Skeletal muscle satellite cell (primary cell): ENCODE data around the gene ERLEC1.
"Not testable (repeated sequence)": the region's sequence is repeated elsewhere in the genome, so short reads cannot be mapped to it uniquely, and the experiment has no call there.

Source experiments
- H3K27me3 ChIP-seq: 2 replicates; pipeline ENCODE4 v1.7.0; 2013; ENCODE audit warnings: low read length; ENCODE audit not compliant: control insufficient read depth, insufficient read depth
- H3K36me3 ChIP-seq: 2 replicates; pipeline ENCODE4 v1.7.0; 2013; ENCODE audit warnings: mild to moderate bottlenecking, control low read depth, low read length; ENCODE audit not compliant: insufficient read depth
- H3K4me1 ChIP-seq: 2 replicates; pipeline ENCODE4 v1.7.0; 2013; ENCODE audit warnings: low read length; ENCODE audit not compliant: control insufficient read depth, insufficient read depth
- H3K4me2 ChIP-seq: 2 replicates; pipeline ENCODE4 v1.7.0; 2013; ENCODE audit warnings: mild to moderate bottlenecking, low read length
- H3K4me3 ChIP-seq: 2 replicates; pipeline ENCODE4 v1.7.0; 2013; ENCODE audit warnings: low read length
- H3K9ac ChIP-seq: 2 replicates; pipeline ENCODE4 v1.7.0; 2013; ENCODE audit warnings: mild to moderate bottlenecking, low read depth, low read length, moderate library complexity
- H3K9me3 ChIP-seq: replicated peaks from 2 replicates; pipeline ENCODE4 v1.7.0; 2013; ENCODE audit warnings: mild to moderate bottlenecking, control low read depth, low read length

ERLEC1 gene

DNA sequence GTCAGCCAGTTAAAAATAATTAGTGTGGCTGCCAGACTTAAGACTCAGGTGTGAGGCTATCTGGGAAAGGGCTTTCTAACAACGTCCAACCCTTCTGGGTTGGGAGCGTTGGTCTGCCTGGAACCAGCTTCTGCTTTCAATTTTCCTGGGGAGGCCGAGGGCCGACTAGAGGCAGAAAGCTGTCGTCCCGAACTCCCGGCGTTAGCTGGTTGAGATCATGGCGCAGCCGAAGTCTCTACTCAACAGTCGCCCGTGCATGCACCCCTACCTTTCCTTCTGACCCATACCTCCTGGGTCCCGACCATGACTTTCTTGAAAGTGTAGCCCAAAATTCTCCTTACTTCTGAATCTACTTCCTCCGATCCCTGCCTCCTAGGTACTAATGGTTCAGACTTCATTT is 29.6 kb upstream of the ERLEC1 start:
- not testable (repeated sequence) for H3K4me1 ChIP-seq, H3K36me3 ChIP-seq, H3K27me3 ChIP-seq, H3K4me2 ChIP-seq, H3K4me3 ChIP-seq, H3K9ac ChIP-seq, H3K9me3 ChIP-seq

DNA sequence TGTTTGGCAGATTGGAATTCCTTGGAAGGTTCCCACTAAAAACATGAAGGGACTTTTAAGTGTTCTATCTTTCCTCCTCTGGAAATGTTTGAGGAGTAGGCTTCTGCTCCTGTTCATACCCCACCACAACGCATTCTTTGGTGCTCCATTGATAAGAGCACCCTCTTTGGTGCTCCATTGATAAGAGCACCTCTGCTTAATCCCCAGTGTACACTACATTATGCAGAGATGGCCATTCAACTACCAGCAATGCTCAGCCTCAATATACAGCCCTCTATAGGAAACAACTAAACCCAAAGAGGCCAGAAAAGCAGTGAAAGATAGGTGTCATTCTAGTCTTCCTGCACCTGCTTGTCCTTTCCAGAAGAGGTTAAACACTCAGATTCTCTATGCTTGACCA is 21.1 kb upstream of the ERLEC1 start:
- Histone ChIP-seq H3K4me2 (no peak overlapping the region), H3K4me3 (no peak overlapping the region), H3K4me1 (peaks cover 8% of the 10 kb centered on the region), H3K9ac (no peak overlapping the region), H3K9me3 (no peaks in the 10 kb centered on the region), H3K36me3 (peaks cover 7% of the 10 kb centered on the region), H3K27me3 (no peaks in the 10 kb centered on the region)

DNA sequence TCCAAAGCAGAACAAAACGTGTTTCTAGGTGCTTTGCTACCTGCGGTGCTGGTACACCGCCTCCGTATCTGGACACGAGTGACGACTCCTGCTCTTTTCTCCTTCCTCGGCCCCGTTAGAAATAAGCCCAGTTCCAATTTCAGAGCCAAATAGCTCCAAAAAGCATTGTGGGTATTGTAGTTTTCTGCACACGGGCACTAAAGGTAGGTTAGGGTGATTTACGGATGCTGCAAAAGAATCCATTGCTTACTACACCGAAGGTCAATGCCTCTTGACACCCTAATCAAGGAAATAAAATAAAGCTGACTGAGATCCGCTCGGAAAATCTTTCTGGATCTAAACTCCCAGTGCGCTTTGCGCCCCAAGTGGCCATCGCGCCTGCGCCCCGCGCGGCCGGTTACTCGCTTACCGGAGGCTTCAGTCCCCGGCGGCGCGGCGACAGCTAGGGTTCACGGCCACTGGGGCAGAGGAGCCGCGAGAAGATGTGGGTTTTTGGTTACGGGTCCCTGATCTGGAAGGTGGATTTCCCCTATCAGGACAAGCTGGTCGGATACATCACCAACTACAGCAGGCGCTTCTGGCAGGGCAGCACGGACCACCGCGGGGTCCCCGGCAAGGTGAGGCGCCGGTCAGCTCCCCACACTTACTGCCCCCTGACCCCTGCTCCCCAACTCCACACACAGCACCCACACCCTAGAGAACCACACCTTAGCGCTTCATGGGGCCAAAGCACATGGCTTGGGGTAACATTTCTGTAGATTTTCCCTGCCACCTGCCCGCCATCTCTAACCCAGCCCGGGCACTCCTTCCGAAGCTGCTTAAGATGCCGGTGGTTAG is 19.2 kb upstream of the ERLEC1 start, which contains the start of gene CHAC2:
TSS of gene CHAC2 (plus strand) at position 400 of the 837 bp plus-strand sequence. CDS start at position 483, 83 bp downstream.
- Histone ChIP-seq H3K36me3 (peaks cover 7% of the 10 kb centered on the region), H3K27me3 (no peaks in the 10 kb centered on the region), H3K4me1 (peaks cover 8% of the 10 kb centered on the region), H3K9ac (peak within 1 kb of the TSS; percentile 80), H3K9me3 (no peaks in the 10 kb centered on the region), H3K4me2 (peak within 1 kb of the TSS; percentile 83), H3K4me3 (peak within 1 kb of the TSS; percentile 90)

DNA sequence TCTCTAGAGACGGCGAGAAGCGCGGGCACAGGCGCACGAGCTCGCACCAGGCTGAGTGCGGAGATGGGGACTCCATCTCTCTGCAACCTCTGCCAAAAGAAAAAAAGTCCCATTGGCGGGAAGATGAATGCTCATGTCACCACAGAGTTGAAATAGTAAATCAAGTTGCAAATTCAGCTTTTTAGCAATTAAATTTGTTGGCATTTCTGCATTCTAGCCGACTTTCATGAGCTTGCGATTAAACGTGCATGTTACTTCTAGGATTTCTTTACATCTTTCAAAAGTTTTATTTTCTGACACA is 18.7 kb upstream of the ERLEC1 start:
- Histone ChIP-seq H3K9ac (peak overlapping the region; percentile 80), H3K9me3 (no peaks in the 10 kb centered on the region), H3K4me3 (peak overlapping the region; percentile 90), H3K27me3 (no peaks in the 10 kb centered on the region), H3K36me3 (peaks cover 3% of the 10 kb centered on the region), H3K4me2 (peak overlapping the region; percentile 83), H3K4me1 (peaks cover 8% of the 10 kb centered on the region)

DNA sequence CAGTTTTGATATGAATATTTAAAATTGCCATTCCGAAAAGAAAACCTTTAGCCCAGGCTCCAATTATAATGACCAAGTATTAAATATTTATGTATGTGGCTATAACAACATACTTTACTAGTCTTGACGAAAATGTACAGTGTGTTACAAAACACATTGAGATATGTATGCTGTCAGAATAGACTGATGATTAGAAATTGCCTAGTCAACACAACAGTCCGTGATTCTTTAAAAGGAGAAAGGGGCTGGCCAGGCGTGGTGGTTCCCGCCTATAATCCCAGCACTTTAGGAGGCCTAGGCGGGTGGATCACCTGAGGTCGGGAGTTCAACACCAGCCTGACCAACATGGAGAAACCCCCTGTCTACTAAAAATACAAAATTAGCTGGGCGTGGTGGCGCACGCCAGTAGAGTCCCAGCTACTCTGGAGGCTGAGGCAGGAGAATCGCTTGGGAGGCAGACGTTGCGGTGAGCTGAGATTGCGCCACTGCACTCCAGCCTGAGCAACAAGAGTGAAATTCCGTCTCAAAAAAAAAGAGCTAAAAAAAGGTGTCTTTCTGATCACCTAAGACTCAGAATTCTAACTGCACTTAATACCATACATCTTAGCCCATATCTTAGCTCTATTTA is 17.4 kb upstream of the ERLEC1 start:
- H3K27me3 ChIP-seq: no peaks in the 10 kb centered on the region

DNA sequence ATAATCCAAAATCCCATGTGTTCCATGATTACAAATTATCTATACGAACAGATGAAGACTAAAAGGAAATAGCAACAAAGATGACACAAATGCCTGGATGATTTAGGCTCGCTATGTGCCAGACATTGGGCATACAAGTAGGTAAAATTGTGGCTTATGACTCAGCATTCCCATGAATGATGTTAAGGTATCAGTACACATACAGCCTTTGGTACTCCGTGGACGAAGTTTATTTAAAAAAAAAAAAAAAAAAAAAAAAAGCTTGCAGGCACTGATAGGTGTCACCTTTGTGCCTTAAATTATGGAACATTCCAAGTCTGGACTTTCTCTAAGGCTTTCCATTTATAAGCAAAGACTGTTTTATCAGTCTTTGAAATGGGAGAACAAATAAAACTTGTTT is 16.6 kb upstream of the ERLEC1 start:
- no peak overlapping the region for H3K4me3 ChIP-seq
- no peak overlapping the region for H3K4me2 ChIP-seq
- H3K9ac ChIP-seq: no peak overlapping the region
- no peaks in the 10 kb centered on the region for H3K9me3 ChIP-seq
- peaks cover 8% of the 10 kb centered on the region for H3K4me1 ChIP-seq
- H3K36me3 ChIP-seq: no peaks in the 10 kb centered on the region
- H3K27me3 ChIP-seq: no peaks in the 10 kb centered on the region

More for the DNA sequence above, 17.4 kb upstream of the ERLEC1 start:
- Histone ChIP-seq H3K9me3 (no peaks in the 10 kb centered on the region), H3K9ac (no peak overlapping the region), H3K4me2 (no peak overlapping the region), H3K36me3 (no peaks in the 10 kb centered on the region), H3K4me1 (peaks cover 8% of the 10 kb centered on the region), H3K4me3 (no peak overlapping the region)

DNA sequence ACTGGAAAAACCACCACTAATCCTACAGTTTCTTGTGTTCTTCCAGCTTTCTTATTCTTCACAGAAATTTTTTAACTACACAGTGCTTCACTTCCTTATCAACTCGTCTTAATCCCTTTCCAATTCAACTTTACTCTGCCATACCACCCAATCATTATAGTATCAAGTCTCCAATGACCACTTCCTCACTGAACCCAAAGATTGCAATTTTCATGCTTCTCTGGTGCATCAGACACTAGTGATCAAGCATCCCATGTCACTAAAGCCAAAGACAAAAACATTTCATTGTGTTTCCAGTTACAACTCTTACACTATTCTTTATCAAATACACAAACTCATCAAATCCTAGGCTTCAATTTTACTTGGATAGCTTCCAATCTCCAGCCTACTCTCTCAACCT is 9.7 kb upstream of the ERLEC1 start:
- H3K4me3 ChIP-seq: no peak overlapping the region
- no peak overlapping the region for H3K9ac ChIP-seq
- H3K4me1 ChIP-seq: no peaks in the 10 kb centered on the region
- no peaks in the 10 kb centered on the region for H3K27me3 ChIP-seq
- no peaks in the 10 kb centered on the region for H3K9me3 ChIP-seq
- H3K4me2 ChIP-seq: no peak overlapping the region
- peaks cover 5% of the 10 kb centered on the region for H3K36me3 ChIP-seq

DNA sequence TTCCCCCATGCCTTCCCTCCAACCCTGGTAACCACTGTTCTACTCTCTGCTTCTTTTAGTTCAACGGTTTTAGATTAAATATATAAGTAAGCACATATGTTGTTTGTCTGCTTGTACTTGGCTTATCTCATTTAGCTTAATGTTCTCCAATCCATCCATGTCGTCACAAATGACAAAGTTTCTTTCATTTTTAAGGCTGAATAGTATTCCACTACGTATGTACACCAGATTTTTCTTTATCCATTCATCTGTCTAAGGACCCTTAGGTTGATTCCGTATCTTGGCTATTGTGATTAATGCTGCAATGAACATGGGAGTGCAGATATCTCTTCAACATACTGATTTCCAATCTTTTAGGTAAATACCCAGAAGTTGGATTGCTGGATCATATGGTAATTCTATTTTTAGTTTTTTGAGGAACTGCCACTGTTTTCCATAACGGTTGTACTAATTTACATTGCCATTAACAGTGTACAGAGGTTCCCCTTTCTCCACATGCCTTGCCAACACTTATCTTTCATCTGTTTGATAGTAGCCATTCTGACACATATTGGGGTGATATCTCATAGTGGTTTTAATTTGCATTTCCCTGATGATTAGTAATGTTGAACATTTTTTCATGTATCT is 8.2 kb upstream of the ERLEC1 start:
- Histone ChIP-seq H3K36me3 (peaks cover 5% of the 10 kb centered on the region), H3K4me3 (no peak overlapping the region), H3K27me3 (no peaks in the 10 kb centered on the region), H3K9ac (no peak overlapping the region), H3K4me1 (no peaks in the 10 kb centered on the region), H3K9me3 (no peaks in the 10 kb centered on the region), H3K4me2 (no peak overlapping the region)

DNA sequence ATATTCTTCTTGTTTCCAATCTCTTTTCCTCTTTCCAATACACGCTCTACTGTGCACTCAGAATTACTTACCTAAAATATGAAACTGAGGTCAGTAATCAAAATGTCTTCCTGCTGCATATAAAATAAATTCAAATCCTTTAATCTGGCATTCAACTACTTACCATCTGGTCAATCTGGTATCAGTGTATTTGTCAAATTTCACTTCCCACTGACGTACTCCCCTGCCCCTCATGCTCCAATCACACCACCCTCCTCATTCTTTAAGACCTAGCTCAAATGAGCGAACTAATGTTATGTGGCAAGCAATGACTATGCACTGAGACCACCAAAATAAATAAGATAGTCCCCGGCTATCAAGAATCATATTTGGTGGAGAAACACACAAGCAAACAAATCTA is 6.8 kb upstream of the ERLEC1 start:
- Histone ChIP-seq H3K9ac (no peak overlapping the region), H3K9me3 (no peaks in the 10 kb centered on the region), H3K4me2 (no peak overlapping the region), H3K27me3 (no peaks in the 10 kb centered on the region), H3K36me3 (peaks cover 5% of the 10 kb centered on the region), H3K4me3 (no peak overlapping the region), H3K4me1 (peaks cover 7% of the 10 kb centered on the region)

DNA sequence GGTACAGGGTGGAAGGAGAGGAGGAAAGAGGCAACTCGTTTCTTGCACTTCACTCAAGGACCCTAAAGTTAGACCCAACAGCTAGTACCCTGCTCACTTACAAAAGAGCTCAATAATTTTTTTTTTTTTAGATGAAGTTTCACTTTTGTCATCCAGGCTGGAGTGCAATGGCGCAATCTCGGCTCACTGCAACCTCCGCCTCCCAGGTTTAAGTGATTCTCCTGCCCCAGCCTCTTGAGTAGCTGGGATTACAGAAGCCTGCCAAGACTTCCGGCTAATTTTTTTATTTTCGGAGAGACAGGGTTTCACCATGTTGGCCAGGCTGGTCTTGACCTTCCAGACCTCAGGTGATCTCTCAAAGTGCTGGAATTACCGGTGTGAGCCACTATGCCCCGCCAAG is 4.2 kb upstream of the ERLEC1 start:
- no peaks in the 10 kb centered on the region for H3K27me3 ChIP-seq
- H3K36me3 ChIP-seq: peaks cover 5% of the 10 kb centered on the region
- no peak overlapping the region for H3K4me3 ChIP-seq
- H3K4me1 ChIP-seq: peaks cover 14% of the 10 kb centered on the region
- no peaks in the 10 kb centered on the region for H3K9me3 ChIP-seq
- no peak overlapping the region for H3K4me2 ChIP-seq
- H3K9ac ChIP-seq: no peak overlapping the region

DNA sequence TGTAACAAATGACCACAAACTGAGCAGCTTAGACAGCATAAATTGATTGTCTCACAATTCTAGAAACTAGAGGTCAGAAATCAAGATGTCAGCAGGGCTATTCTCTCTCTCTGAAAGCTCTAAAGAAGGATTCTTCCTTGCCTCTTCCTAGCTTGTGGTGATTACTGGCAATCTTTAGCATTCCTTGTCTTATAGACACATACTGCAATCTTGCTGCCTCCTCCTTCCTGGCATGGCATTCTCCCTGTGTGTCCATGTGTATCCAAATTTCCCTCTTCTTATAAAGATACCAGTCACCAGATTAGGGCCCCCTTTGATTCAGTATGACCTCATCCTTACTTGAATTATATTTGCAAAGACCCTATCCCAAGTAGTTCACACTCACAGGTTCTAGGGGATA is 2.4 kb upstream of the ERLEC1 start:
- Histone ChIP-seq H3K9me3 (no peaks in the 10 kb centered on the region), H3K36me3 (peaks cover 5% of the 10 kb centered on the region), H3K4me1 (peaks cover 24% of the 10 kb centered on the region), H3K27me3 (no peaks in the 10 kb centered on the region), H3K4me2 (peak overlapping the region; percentile 81), H3K4me3 (no peak overlapping the region), H3K9ac (no peak overlapping the region)
